ENCODE results near the gene SIGLEC11.

DNA sequence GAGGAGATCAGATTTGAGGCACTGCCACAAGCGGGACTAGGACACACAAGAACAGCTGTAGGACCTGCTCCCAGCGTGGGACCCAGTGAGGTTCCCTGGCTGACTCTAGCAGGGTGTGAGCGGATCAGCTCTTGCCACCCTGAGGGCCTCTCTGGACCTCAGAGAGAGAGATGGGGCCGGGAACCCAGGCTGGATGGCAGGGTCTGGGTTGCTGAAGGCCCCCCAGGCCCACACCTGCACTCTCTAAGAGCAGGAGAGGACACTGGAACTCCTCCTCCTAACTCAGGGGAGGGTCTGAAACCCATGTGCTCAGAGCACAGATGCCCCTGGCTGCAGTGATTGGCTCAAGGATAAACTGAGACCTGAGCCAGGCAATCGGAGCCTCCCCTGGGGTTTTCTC lies 50.8 kb downstream of the SIGLEC11 start:
- TF ChIP-seq POLR2A (IDR thresholded peaks at IDR 0.05) (no peak), CTCF (IDR thresholded peaks at IDR 0.05) (no peak)

All from heart left ventricle (tissue), 13 donors.